Esophagus (tissue), 2 donors: ENCODE results near the gene NR2E3. TPM values are rescaled to one million over a fixed set of nuclear protein-coding genes. Genes with fewer than 3 reads are reported as not detected.

Experiments
- H3K27ac ChIP-seq, 2 donors: one replicate each; pipeline ENCODE4 v1.5.1; 2013; ENCODE audit warnings: low read depth in 2 of 2, mild to moderate bottlenecking in 2 of 2, inconsistent platforms in 1 of 2, low read length in 1 of 2, moderate library complexity in 1 of 2
- H3K27me3 ChIP-seq, 2 donors: one replicate each; pipeline ENCODE4 v1.6.1; 2013; ENCODE audit warnings: low read length in 2 of 2, control low read depth in 1 of 2, mild to moderate bottlenecking in 1 of 2; ENCODE audit not compliant: insufficient read depth in 2 of 2, control insufficient read depth in 1 of 2
- H3K36me3 ChIP-seq, 2 donors: one replicate each; pipeline ENCODE4 v1.6.1; 2013; ENCODE audit warnings: low read length in 1 of 2; ENCODE audit not compliant: control insufficient read depth in 2 of 2, insufficient read depth in 2 of 2
- H3K4me1 ChIP-seq, 2 donors: one replicate each; pipeline ENCODE4 v1.6.1; 2013; ENCODE audit warnings: low read length in 1 of 2; ENCODE audit not compliant: control insufficient read depth in 2 of 2, insufficient read depth in 2 of 2
- H3K4me3 ChIP-seq, 2 donors: one replicate each; pipeline ENCODE4 v1.5.1; 2013; ENCODE audit warnings: low read length in 2 of 2, mild to moderate bottlenecking in 2 of 2, low read depth in 1 of 2, moderate library complexity in 1 of 2
- H3K9me3 ChIP-seq, 2 donors: one replicate each; pipeline ENCODE4 v1.6.1; 2013; ENCODE audit warnings: mild to moderate bottlenecking in 2 of 2, low read depth in 1 of 2, low read length in 1 of 2, moderate library complexity in 1 of 2; ENCODE audit not compliant: control insufficient read depth in 2 of 2, insufficient read depth in 1 of 2
- WGBS, 2 donors: extraction: QIAGEN DNeasy Blood & Tissue Kit; methylation state at CpG; one replicate each; pipeline ENCODE4 v1.1.7; 2013; 5-methylcytosine and 5-hydroxymethylcytosine counted together
- polyA plus RNA-seq, 2 donors: library from polyadenylated mRNA; stranded (reverse); fragments of 200-250 nt; gene quantifications; one replicate each; pipeline ENCODE4 v1.2.3, GENCODE V29; 2013
- donor health status: healthy with polysubstance abuse.
- donor health status: Bipolar disorder and iron deficiency.

NR2E3 gene
- polyA plus RNA-seq, 2 donors = 0.25 to 1.7 TPM

- Histone ChIP-seq H3K4me3 (no peak overlapping the region), H3K27me3 (no peaks in the 10 kb centered on the region), H3K9me3 (peaks cover 0 to 3% of the 10 kb centered on the region in 2 donors), H3K36me3 (no peaks in the 10 kb centered on the region), H3K4me1 (no peaks in the 10 kb centered on the region), H3K27ac (no peak overlapping the region)
- 91% methylated on average over 16 of the region's 16 CpGs for WGBS, 2 donors
Measured at GRCh38 chr15:71812966-71813722, 2.8 kb downstream of the NR2E3 start.

GRCh38 chr15:71813723-71814470 is 3.5 kb downstream of the NR2E3 start:
- Histone ChIP-seq H3K9me3 (peaks cover 0 to 3% of the 10 kb centered on the region in 2 donors), H3K4me3 (no peak overlapping the region), H3K36me3 (no peaks in the 10 kb centered on the region), H3K27me3 (no peaks in the 10 kb centered on the region), H3K4me1 (no peaks in the 10 kb centered on the region), H3K27ac (no peak overlapping the region)
- 86% methylated on average over 9 of the region's 9 CpGs for WGBS, 2 donors

- Histone ChIP-seq H3K4me1 (no peaks in the 10 kb centered on the region), H3K9me3 (peaks cover 0 to 3% of the 10 kb centered on the region in 2 donors), H3K27ac (no peak overlapping the region), H3K4me3 (no peak overlapping the region), H3K27me3 (no peaks in the 10 kb centered on the region), H3K36me3 (no peaks in the 10 kb centered on the region)
- WGBS, 2 donors = 93 to 94% methylated on average over 3 of the region's 3 CpGs
Measured at GRCh38 chr15:71815301-71815700, 4.9 kb downstream of the NR2E3 start.

GRCh38 chr15:71817351-71817750 is 7.0 kb downstream of the NR2E3 start:
- peaks cover 0 to 3% of the 10 kb centered on the region in 2 donors for H3K9me3 ChIP-seq
- no peaks in the 10 kb centered on the region for H3K27me3 ChIP-seq
- no peaks in the 10 kb centered on the region for H3K4me1 ChIP-seq
- H3K36me3 ChIP-seq = no peaks in the 10 kb centered on the region
- WGBS, 2 donors = 96 to 97% methylated on average over 13 of the region's 13 CpGs
- H3K27ac ChIP-seq = no peak overlapping the region
- H3K4me3 ChIP-seq = no peak overlapping the region

- Histone ChIP-seq H3K4me1 (no peaks in the 10 kb centered on the region), H3K4me3 (no peak overlapping the region), H3K27ac (no peak overlapping the region), H3K9me3 (peaks cover 0 to 6% of the 10 kb centered on the region in 2 donors), H3K27me3 (no peaks in the 10 kb centered on the region), H3K36me3 (peaks cover 0 to 3% of the 10 kb centered on the region in 2 donors)
- 90 to 93% methylated on average over 1 of the region's 1 CpG for WGBS, 2 donors
Measured at GRCh38 chr15:71820127-71820526, 9.8 kb downstream of the NR2E3 start.

- H3K36me3 ChIP-seq = peaks cover under 1 to 8% of the 10 kb centered on the region in 2 donors
- 91 to 92% methylated on average over 5 of the region's 5 CpGs for WGBS, 2 donors
Measured at GRCh38 chr15:71821547-71822129, 11.3 kb downstream of the NR2E3 start.

GRCh38 chr15:71822890-71823630 is 12.7 kb downstream of the NR2E3 start:
- no peak overlapping the region for H3K4me3 ChIP-seq
- WGBS, 2 donors = 91 to 94% methylated on average over 3 of the region's 3 CpGs
- H3K4me1 ChIP-seq = no peaks in the 10 kb centered on the region
- H3K27me3 ChIP-seq = no peaks in the 10 kb centered on the region
- H3K27ac ChIP-seq = no peak overlapping the region
- peaks cover 7 to 13% of the 10 kb centered on the region in 2 donors for H3K36me3 ChIP-seq
- peaks cover 0 to 3% of the 10 kb centered on the region in 2 donors for H3K9me3 ChIP-seq

More at GRCh38 chr15:71821547-71822129, 11.3 kb downstream of the NR2E3 start:
- no peaks in the 10 kb centered on the region for H3K27me3 ChIP-seq
- no peaks in the 10 kb centered on the region for H3K4me1 ChIP-seq
- H3K9me3 ChIP-seq = peaks cover 0 to 6% of the 10 kb centered on the region in 2 donors
- no peak overlapping the region for H3K4me3 ChIP-seq
- H3K27ac ChIP-seq = no peak overlapping the region

GRCh38 chr15:71823801-71824200 is 13.4 kb downstream of the NR2E3 start:
- Histone ChIP-seq H3K36me3 (peaks cover 7 to 13% of the 10 kb centered on the region in 2 donors), H3K4me1 (no peaks in the 10 kb centered on the region), H3K27me3 (no peaks in the 10 kb centered on the region), H3K4me3 (no peak overlapping the region), H3K27ac (no peak overlapping the region), H3K9me3 (peaks cover 0 to 3% of the 10 kb centered on the region in 2 donors)
- 78 to 86% methylated on average over 3 of the region's 3 CpGs for WGBS, 2 donors
